Natural killer cell treated with Interleukin-12 subunit alpha and Interleukin-12 subunit beta and Interleukin-15 and Interleukin-18, amount 100 ng/mL, for 72 hours (primary cell): ENCODE measurements around the gene PLXDC2. TPM values are rescaled to one million over a fixed set of nuclear protein-coding genes. Genes with fewer than 3 reads are reported as not detected.

Experiments used
- ATAC-seq, 2 donors: fragments of 150-1000 bp; cut with Tn5 transposase in 1 of 2; sonication (Bioruptor Pico), chemical (Tn5 transposase) in 1 of 2; 2 replicates each; pipeline ENCODE4 v1.10.0; 2021
- DNase-seq: peaks from one replicate; pipeline ENCODE4 v3.0.0; 2022; ENCODE audit warnings: low spot score
- H3K27ac Mint-ChIP-seq, 2 donors: 1 replicate in 1 of 2; 2 replicates in 1 of 2; pipeline ENCODE4 v1.8.0; 2022; ENCODE audit warnings: mixed read lengths in 2 of 2, mild to moderate bottlenecking in 1 of 2, moderate library complexity in 1 of 2
- H3K27me3 Mint-ChIP-seq, 2 donors: 1 replicate in 1 of 2; 2 replicates in 1 of 2; pipeline ENCODE4 v1.8.0; 2022; ENCODE audit warnings: mixed read lengths in 2 of 2
- H3K36me3 Mint-ChIP-seq: one replicate; pipeline ENCODE4 v1.8.0; 2022; ENCODE audit warnings: mixed read lengths
- H3K4me1 Mint-ChIP-seq, 2 donors: 1 replicate in 1 of 2; 2 replicates in 1 of 2; pipeline ENCODE4 v1.8.0; 2022; ENCODE audit warnings: low read depth in 2 of 2, mixed read lengths in 2 of 2, mild to moderate bottlenecking in 1 of 2
- H3K4me3 Mint-ChIP-seq: one replicate; pipeline ENCODE4 v1.8.0; 2022; ENCODE audit warnings: mixed read lengths
- H3K9me3 Mint-ChIP-seq: 2 replicates; pipeline ENCODE4 v1.8.0; 2022; ENCODE audit warnings: mixed read lengths
- total RNA-seq, 2 donors: library from RNA; stranded (reverse); gene quantifications; one replicate each; pipeline ENCODE4 v1.2.3, GENCODE V29; 2022

Gene PLXDC2
- total RNA-seq, 2 donors from 2014 or later: 3.5 to 14.0 TPM

- Mint-ChIP-seq H3K4me1 (peaks cover 4 to 7% of the 10 kb centered on the region in 2 donors), H3K36me3 (peaks cover 4% of the 10 kb centered on the region), H3K27ac (no peak overlapping the region), H3K9me3 (no peaks in the 10 kb centered on the region), H3K4me3 (no peak overlapping the region), H3K27me3 (no peaks in the 10 kb centered on the region)
- no peak for DNase-seq
- ATAC-seq: no peak
These were observed 115.8 kb downstream of the PLXDC2 start for GRCh38 chr10:19931894-19932590.

- peaks cover 3% of the 10 kb centered on the region for H3K9me3 Mint-ChIP-seq
- peaks cover 4 to 7% of the 10 kb centered on the region in 2 donors for H3K4me1 Mint-ChIP-seq
- DNase-seq: no peak
- H3K27me3 Mint-ChIP-seq: no peaks in the 10 kb centered on the region
- H3K27ac Mint-ChIP-seq: no peak overlapping the region
- no peak overlapping the region for H3K4me3 Mint-ChIP-seq
- peaks cover 5% of the 10 kb centered on the region for H3K36me3 Mint-ChIP-seq
- ATAC-seq: no peak
These were observed 116.7 kb downstream of the PLXDC2 start for GRCh38 chr10:19932806-19933371.

GRCh38 chr10:19933772-19934171 is 117.5 kb downstream of the PLXDC2 start:
- no peak overlapping the region for H3K4me3 Mint-ChIP-seq

GRCh38 chr10:19935176-19935575 is 118.9 kb downstream of the PLXDC2 start:
- Mint-ChIP-seq H3K36me3 (peaks cover 7% of the 10 kb centered on the region), H3K4me1 (peaks cover 4 to 13% of the 10 kb centered on the region in 2 donors), H3K27me3 (no peaks in the 10 kb centered on the region), H3K9me3 (peaks cover 3% of the 10 kb centered on the region), H3K27ac (no peak overlapping the region), H3K4me3 (no peak overlapping the region)
- no peak for DNase-seq
- no peak for ATAC-seq

More at GRCh38 chr10:19933772-19934171, 117.5 kb downstream of the PLXDC2 start:
- DNase-seq (no peak), ATAC-seq (no peak)
- Mint-ChIP-seq H3K4me1 (peaks cover 4 to 13% of the 10 kb centered on the region in 2 donors), H3K36me3 (peaks cover 7% of the 10 kb centered on the region), H3K9me3 (peaks cover 3% of the 10 kb centered on the region), H3K27me3 (no peaks in the 10 kb centered on the region), H3K27ac (no peak overlapping the region)

- DNase-seq (no peak), ATAC-seq (no peak)
- H3K27ac Mint-ChIP-seq: no peak overlapping the region
- H3K27me3 Mint-ChIP-seq: no peaks in the 10 kb centered on the region
- H3K4me3 Mint-ChIP-seq: no peak overlapping the region
- peaks cover 3% of the 10 kb centered on the region for H3K9me3 Mint-ChIP-seq
- peaks cover 7% of the 10 kb centered on the region for H3K36me3 Mint-ChIP-seq
- peaks cover 7 to 19% of the 10 kb centered on the region in 2 donors for H3K4me1 Mint-ChIP-seq
These were observed 120.1 kb downstream of the PLXDC2 start for GRCh38 chr10:19936289-19936688.

GRCh38 chr10:19937989-19938388 is 121.8 kb downstream of the PLXDC2 start:
- H3K27ac Mint-ChIP-seq: no peak overlapping the region
- DNase-seq (no peak), ATAC-seq (no peak)
- peaks cover 4% of the 10 kb centered on the region for H3K36me3 Mint-ChIP-seq
- H3K27me3 Mint-ChIP-seq: no peaks in the 10 kb centered on the region
- H3K4me1 Mint-ChIP-seq: peaks cover 4 to 16% of the 10 kb centered on the region in 2 donors
- H3K9me3 Mint-ChIP-seq: peaks cover 3% of the 10 kb centered on the region
- no peak overlapping the region for H3K4me3 Mint-ChIP-seq

GRCh38 chr10:19941206-19941880 is 125.1 kb downstream of the PLXDC2 start:
- Mint-ChIP-seq H3K36me3 (peaks cover 9% of the 10 kb centered on the region), H3K27ac (no peak overlapping the region), H3K9me3 (peaks cover 3% of the 10 kb centered on the region), H3K4me1 (peaks cover 4 to 14% of the 10 kb centered on the region in 2 donors), H3K4me3 (no peak overlapping the region), H3K27me3 (no peaks in the 10 kb centered on the region)
- ATAC-seq: no peak
- DNase-seq: no peak

GRCh38 chr10:19944911-19945663 is 128.9 kb downstream of the PLXDC2 start:
- Mint-ChIP-seq H3K36me3 (peaks cover 5% of the 10 kb centered on the region), H3K4me3 (no peak overlapping the region), H3K27ac (no peak overlapping the region), H3K9me3 (no peaks in the 10 kb centered on the region), H3K4me1 (peaks cover 4 to 8% of the 10 kb centered on the region in 2 donors), H3K27me3 (no peaks in the 10 kb centered on the region)
- ATAC-seq (no peak), DNase-seq (no peak)

GRCh38 chr10:19946245-19946644 is 130.0 kb downstream of the PLXDC2 start:
- no peak overlapping the region for H3K27ac Mint-ChIP-seq
- no peaks in the 10 kb centered on the region for H3K27me3 Mint-ChIP-seq

GRCh38 chr10:19946791-19947190 is 130.6 kb downstream of the PLXDC2 start:
- Mint-ChIP-seq H3K27ac (no peak overlapping the region), H3K27me3 (no peaks in the 10 kb centered on the region), H3K36me3 (peaks cover 5% of the 10 kb centered on the region), H3K9me3 (no peaks in the 10 kb centered on the region), H3K4me3 (no peak overlapping the region), H3K4me1 (no peaks in the 10 kb centered on the region)
- DNase-seq: no peak
- ATAC-seq: no peak

More at GRCh38 chr10:19946245-19946644, 130.0 kb downstream of the PLXDC2 start:
- Mint-ChIP-seq H3K4me3 (no peak overlapping the region), H3K4me1 (peaks cover 0 to 3% of the 10 kb centered on the region in 2 donors), H3K9me3 (no peaks in the 10 kb centered on the region), H3K36me3 (peaks cover 5% of the 10 kb centered on the region)
- ATAC-seq (no peak), DNase-seq (no peak)

GRCh38 chr10:19947215-19947614 is 131.0 kb downstream of the PLXDC2 start:
- no peaks in the 10 kb centered on the region for H3K4me1 Mint-ChIP-seq

GRCh38 chr10:19947656-19948055 is 131.4 kb downstream of the PLXDC2 start:
- Mint-ChIP-seq H3K4me3 (no peak overlapping the region), H3K36me3 (peaks cover 5% of the 10 kb centered on the region), H3K27ac (no peak overlapping the region), H3K27me3 (no peaks in the 10 kb centered on the region), H3K4me1 (no peaks in the 10 kb centered on the region), H3K9me3 (no peaks in the 10 kb centered on the region)
- DNase-seq: no peak
- ATAC-seq: no peak

More at GRCh38 chr10:19947215-19947614, 131.0 kb downstream of the PLXDC2 start:
- no peaks in the 10 kb centered on the region for H3K27me3 Mint-ChIP-seq
- H3K36me3 Mint-ChIP-seq: peaks cover 5% of the 10 kb centered on the region
- H3K4me3 Mint-ChIP-seq: no peak overlapping the region
- H3K27ac Mint-ChIP-seq: no peak overlapping the region
- DNase-seq (no peak), ATAC-seq (no peak)
- no peaks in the 10 kb centered on the region for H3K9me3 Mint-ChIP-seq

GRCh38 chr10:19952224-19953010 is 136.2 kb downstream of the PLXDC2 start:
- no peaks in the 10 kb centered on the region for H3K27me3 Mint-ChIP-seq
- H3K36me3 Mint-ChIP-seq: no peaks in the 10 kb centered on the region
- H3K27ac Mint-ChIP-seq: no peak overlapping the region
- H3K9me3 Mint-ChIP-seq: no peaks in the 10 kb centered on the region
- DNase-seq (no peak), ATAC-seq (no peak)
- H3K4me1 Mint-ChIP-seq: peaks cover 3 to 4% of the 10 kb centered on the region in 2 donors
- H3K4me3 Mint-ChIP-seq: no peak overlapping the region
